Hepatic stellate cell (primary cell): ENCODE data around the gene CLDN14.

ENCODE experiments used
- DNase-seq: peaks from one replicate; pipeline ENCODE4 v3.0.0; 2011; ENCODE audit warnings: low spot score

Gene CLDN14

GRCh38 chr21:36470294-36470693, 9.6 kb downstream of the CLDN14 start:
- no peak for DNase-seq

GRCh38 chr21:36466061-36466511, 13.8 kb downstream of the CLDN14 start:
- no peak for DNase-seq

- DNase-seq: no peak
Observed at GRCh38 chr21:36465478-36465877, 14.4 kb downstream of the CLDN14 start.

- no peak for DNase-seq
Observed at GRCh38 chr21:36464590-36464989, 15.3 kb downstream of the CLDN14 start.

GRCh38 chr21:36463991-36464390, 15.9 kb downstream of the CLDN14 start:
- no peak for DNase-seq

- DNase-seq: no peak
Observed at GRCh38 chr21:36463204-36463603, 16.7 kb downstream of the CLDN14 start.

GRCh38 chr21:36461918-36462486, 17.9 kb downstream of the CLDN14 start:
- DNase-seq: no peak

GRCh38 chr21:36461277-36461917, 18.5 kb downstream of the CLDN14 start:
- no peak for DNase-seq

- DNase-seq: no peak
Observed at GRCh38 chr21:36460866-36461265, 19.1 kb downstream of the CLDN14 start.

- DNase-seq: no peak
Observed at GRCh38 chr21:36459098-36459497, 20.8 kb downstream of the CLDN14 start.

- DNase-seq: peak; percentile 32
Observed at GRCh38 chr21:36456729-36457414, 23.1 kb downstream of the CLDN14 start.

GRCh38 chr21:36454706-36455105, 25.2 kb downstream of the CLDN14 start:
- DNase-seq: no peak

- no peak for DNase-seq
Observed at GRCh38 chr21:36454093-36454531, 25.8 kb downstream of the CLDN14 start.

- no peak for DNase-seq
Observed at GRCh38 chr21:36452281-36452825, 27.6 kb downstream of the CLDN14 start.

GRCh38 chr21:36451506-36451905, 28.4 kb downstream of the CLDN14 start:
- no peak for DNase-seq

- DNase-seq: peak; percentile 65
Observed at GRCh38 chr21:36450511-36450910, 29.4 kb downstream of the CLDN14 start.

GRCh38 chr21:36446301-36446700, 33.6 kb downstream of the CLDN14 start:
- DNase-seq: no peak

- DNase-seq: no peak
Observed at GRCh38 chr21:36441715-36442114, 38.2 kb downstream of the CLDN14 start.

GRCh38 chr21:36437745-36438128, 42.2 kb downstream of the CLDN14 start:
- peak; percentile 66 for DNase-seq

- no peak for DNase-seq
Observed at GRCh38 chr21:36436829-36437744, 42.8 kb downstream of the CLDN14 start.

GRCh38 chr21:36434144-36434543, 45.8 kb downstream of the CLDN14 start:
- DNase-seq: no peak
